Inflammatory macrophage treated with lipopolysaccharide for 1 hour (primary cell): ENCODE data around the gene NPIPB2.
"Not testable (repeated sequence)": the region's sequence is repeated elsewhere in the genome, so short reads cannot be mapped to it uniquely, and the experiment has no call there.

Experiments
- DNase-seq, 2 donors: peaks; one replicate each; pipeline ENCODE4 v3.0.0-alpha.2; 2020 to 2022

The NPIPB2 gene

GRCh38 chr16:11941945-11942344 lies at the start of gene NPIPB2:
TSS of gene NPIPB2 (minus strand) at chr16:11942045. CDS start at chr16:11942045, 0 bp downstream.
- not testable (repeated sequence) for DNase-seq

DNA sequence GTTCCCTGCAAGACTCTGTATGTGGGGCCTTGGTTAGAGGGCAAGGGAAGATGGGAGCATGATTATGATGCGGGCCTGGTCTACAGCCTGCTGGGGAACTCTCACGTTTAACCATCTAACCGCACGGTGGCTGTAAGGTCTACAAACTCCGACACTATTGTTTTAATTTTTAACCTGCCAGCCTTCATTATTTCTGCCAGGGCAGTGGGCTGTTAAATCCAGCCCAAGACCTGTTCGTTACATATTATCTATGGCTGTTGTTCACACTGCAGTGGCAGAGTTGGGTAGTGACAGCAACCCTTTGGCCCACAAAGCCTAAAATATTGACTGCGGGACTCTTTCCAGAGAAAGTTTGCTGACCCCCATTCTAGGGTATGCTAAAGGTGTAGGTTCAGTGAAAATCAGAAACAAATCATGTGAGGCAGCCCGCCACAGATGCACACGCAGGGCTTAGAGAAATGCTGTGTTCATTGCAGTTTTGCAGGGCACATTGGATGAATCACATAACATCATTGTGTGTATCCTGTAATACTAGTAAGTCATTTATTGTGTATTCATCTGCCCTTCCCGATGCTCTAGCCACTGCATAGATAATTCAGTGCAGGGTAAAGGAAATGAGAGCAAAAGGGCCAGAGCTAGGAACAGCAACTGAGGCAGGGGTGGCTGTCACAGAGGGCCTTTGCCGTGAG lies 49.0 kb upstream of the NPIPB2 start:
- DNase-seq: no peak

- no peak for DNase-seq
Measured at GRCh38 chr16:11988258-11988978, 46.6 kb upstream of the NPIPB2 start.

DNA sequence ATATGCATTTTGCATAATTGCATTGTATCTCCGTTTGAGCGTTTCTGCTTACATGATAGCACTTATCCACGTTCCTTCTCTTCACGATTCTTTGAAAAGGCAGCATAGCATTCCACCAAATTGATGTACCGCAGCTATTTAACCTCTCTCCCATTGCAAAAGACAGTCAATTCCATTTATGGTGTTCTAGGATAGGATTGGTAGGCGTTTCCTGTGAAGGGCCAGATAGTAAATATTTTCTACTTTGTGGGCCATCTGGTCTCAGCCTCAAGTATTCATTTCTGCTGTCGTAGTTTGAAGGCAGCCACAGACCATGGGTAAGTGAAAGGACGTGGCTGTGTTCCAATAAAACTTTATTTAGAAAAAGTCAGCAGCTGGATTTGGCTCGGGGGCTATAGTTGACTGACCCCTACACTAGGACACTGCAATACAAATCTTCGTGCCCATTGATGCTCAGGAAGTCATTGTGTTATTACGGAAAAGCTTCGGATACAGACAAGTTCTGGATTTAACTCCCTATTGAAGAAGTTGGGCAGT lies 44.7 kb upstream of the NPIPB2 start:
- DNase-seq: no peak

DNA sequence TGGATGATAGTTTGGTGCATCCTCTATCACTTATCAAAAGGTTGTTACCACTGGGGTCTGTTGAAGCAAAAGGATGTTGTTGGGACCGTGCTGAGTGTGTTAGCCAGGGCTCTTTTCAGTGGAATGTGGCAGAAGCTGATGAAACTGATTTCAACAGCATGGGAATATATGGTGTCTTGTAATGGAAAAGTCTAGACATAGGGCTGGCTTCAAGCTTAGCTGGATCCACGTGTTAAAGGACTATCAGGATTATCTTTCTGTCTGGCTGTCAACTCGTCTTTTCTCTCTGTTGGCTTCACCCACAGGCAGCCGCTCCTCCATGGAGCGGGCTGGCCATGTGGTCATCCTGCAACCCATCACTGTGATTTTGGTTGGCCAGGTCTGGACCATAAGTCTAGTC lies 43.4 kb upstream of the NPIPB2 start:
- DNase-seq: no peak

DNA sequence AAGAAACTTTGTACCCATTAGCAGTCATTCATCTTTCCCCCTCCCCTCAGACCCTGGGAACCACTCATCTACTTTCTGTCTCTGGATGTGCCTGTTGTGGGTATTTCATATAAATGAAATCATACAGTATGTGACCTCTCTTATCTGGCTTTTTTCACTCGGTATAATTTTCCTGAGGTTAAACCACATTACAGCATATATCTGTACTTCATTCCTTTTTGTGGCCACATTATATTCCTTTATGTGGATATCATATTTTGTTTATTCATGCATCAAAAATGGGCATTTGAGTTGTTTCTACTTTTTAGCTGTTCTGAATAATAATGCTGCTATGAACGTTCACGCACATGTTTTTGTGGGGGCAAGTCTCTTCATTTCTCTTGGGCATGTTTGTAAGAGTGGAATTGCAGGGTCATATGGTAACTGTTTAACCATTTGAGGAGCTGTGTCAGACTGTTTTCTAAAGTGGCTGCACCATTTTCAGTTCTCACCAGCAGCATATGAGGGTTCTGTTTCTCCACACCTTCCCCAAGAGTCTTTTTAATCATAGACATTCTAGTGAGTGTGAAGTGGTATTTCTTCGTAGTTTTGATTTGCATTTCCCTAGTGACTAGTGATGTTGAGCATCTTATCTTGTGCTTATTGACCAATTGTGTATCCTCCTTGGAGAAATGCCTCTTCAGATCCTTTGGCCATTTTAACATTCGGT lies 38.4 kb upstream of the NPIPB2 start:
- DNase-seq: no peak

- no peak for DNase-seq
Measured at GRCh38 chr16:11979013-11979672, 37.3 kb upstream of the NPIPB2 start.

DNA sequence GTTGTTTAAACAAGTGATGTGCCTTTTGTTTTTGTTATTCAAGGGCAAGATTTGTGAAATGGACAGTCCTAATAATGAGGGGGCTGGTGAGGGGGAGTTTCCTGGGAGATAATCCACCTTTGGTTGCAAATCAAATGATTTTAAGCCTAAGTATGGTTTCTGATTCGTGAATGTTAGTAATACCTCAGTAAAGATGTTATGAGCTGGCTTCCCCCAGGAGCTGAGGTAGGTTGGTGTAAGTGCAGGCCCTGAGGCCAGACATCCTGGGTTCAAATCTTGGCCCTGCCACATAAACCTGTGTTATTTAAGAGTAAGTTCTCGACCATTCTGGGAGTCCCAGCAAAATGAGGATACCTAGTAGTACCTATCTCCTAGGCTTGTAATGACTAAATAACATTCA lies 36.2 kb upstream of the NPIPB2 start:
- no peak for DNase-seq

GRCh38 chr16:11977376-11978041 lies 35.7 kb upstream of the NPIPB2 start:
- no peak for DNase-seq

- no peak for DNase-seq
Measured at GRCh38 chr16:11976850-11977375, 35.1 kb upstream of the NPIPB2 start.

DNA sequence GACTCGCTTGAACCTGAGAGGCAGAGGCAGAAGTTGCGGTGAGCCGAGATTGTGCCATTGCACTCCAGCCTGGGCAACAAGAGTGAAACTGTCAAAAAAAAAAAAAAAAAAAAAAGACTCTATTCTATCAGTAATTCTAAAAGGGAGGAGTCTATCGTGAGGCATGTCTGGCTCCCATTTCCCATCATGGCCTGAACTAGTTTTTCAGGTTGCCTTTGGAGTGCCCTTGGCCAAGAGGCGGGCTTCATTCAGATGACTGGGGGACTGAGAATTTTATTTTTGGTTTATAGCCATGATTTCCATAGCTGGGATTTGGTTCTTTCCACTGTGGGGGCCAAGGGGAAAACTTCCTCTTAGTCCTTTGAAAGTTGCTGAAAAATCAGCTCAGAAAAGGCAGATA lies 31.2 kb upstream of the NPIPB2 start:
- DNase-seq: no peak

DNA sequence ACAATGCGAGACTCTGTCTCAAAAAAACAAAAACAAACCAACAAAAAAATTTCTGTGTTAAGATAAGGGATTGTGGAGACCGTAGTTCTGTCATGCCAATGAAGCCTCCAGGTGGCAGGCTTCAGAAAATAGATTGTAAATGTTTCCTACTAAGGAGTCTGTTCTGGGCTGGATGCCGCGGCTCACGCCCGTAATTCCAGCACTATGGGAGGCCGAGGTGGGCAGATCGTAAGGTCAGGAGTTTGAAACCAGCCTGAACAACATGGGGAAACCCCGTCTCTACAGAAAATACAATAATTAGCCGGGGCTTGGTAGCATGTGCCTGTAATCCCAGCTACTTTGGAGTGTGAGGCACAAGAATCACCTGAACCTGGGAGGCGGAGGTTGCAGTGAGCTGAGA lies 30.3 kb upstream of the NPIPB2 start:
- DNase-seq: no peak

GRCh38 chr16:11970292-11970691 lies 28.4 kb upstream of the NPIPB2 start:
- not testable (repeated sequence) for DNase-seq

DNA sequence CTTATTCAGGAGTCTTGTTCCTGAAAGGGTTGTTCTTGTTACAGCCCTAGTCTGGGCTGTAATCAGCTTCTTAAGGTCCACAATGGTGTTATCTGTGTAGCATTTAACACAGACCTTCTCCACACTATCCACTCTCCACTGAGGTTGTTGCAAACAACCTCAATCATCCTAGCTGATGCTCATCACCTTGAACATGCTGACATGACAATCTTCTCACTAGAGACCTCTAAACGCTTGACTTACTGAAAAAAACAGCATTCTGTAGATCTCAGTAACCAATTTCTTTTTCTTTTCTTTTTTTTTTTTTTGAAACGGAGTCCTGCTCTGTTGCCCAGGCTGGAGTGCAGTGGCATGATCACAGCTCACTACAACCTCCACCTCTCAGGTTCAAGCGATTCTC lies 26.7 kb upstream of the NPIPB2 start:
- no peak for DNase-seq

DNA sequence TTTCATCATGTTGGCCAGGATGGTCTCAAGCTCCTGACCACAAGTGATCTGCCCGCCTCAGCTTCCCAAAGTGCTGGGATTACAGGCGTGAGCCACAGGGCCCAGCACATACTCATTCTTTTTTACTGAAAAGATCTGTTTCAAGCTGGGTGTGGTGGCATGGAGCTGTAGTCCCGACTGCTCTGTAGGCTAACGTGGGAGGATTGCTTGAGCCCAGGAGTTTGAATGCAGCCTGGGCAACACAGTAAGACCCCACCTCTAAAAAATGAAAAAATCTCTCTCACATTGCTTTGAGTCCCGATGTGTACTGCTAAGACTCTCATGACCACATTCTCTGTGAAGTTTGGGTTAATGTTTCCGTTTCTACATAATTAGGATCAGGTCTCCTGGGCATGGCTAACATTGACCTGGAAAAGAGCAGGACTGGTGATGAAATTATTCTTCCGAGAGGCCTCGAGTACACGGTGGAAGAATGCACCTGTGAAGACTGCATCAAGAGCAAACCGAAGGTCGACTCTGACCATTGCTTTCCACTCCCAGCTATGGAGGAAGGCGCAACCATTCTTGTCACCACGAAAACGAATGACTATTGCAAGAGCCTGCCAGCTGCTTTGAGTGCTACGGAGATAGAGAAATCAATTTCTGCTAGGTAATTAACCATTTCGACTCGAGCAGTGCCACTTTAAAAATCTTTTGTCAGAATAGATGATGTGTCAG lies 25.5 kb upstream of the NPIPB2 start:
- DNase-seq: no peak

GRCh38 chr16:11966173-11966572 lies 24.3 kb upstream of the NPIPB2 start:
- DNase-seq: no peak

GRCh38 chr16:11964761-11965551 lies 23.1 kb upstream of the NPIPB2 start, which contains the start of gene TNFRSF17:
TSS of gene TNFRSF17 (plus strand) at chr16:11965210. CDS start at chr16:11965325, 115 bp downstream.
- DNase-seq: no peak

DNA sequence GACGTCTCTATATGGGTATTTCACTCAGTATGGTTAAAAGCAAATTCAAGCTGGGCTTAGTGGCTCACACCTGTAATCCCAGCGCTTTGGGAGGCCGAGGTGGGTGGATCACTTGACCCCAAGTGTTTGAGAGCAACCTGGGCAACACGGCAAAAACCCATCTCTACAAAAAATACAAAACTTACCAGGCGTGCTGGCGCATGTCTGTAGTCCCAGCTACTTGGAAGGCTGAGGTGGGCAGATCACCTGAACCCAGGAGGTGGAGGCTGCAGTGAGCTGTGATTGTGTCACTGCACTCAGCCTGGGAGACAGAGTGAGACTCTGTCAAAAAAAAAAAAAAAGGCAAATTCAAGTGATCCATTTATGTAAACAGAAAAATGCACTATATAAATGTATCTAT lies 21.9 kb upstream of the NPIPB2 start:
- no peak for DNase-seq

DNA sequence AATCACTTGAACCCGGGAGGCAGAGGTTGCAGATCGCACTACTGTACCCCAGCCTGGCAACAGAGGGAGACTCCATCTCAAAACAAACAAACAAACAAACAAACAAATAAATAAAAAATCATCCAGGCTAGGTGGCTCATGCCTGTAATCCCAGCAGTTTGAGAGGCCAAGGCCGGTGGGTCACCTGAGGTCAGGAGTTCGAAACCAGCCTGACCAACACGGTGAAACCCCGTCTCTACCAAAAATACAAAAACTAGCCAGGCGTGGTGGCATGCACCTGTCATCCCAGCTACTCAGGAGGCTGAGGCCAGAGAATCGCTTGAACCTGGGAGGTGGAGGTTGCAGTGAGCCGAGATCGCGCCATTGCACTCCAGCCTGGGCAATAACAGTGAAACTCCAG lies 21.1 kb upstream of the NPIPB2 start:
- not testable (repeated sequence) for DNase-seq

- not testable (repeated sequence) for DNase-seq
Measured at GRCh38 chr16:11962457-11962856, 20.6 kb upstream of the NPIPB2 start.
